ENCODE results near the gene TRMT61A.

- TF ChIP-seq, protein P1, sequence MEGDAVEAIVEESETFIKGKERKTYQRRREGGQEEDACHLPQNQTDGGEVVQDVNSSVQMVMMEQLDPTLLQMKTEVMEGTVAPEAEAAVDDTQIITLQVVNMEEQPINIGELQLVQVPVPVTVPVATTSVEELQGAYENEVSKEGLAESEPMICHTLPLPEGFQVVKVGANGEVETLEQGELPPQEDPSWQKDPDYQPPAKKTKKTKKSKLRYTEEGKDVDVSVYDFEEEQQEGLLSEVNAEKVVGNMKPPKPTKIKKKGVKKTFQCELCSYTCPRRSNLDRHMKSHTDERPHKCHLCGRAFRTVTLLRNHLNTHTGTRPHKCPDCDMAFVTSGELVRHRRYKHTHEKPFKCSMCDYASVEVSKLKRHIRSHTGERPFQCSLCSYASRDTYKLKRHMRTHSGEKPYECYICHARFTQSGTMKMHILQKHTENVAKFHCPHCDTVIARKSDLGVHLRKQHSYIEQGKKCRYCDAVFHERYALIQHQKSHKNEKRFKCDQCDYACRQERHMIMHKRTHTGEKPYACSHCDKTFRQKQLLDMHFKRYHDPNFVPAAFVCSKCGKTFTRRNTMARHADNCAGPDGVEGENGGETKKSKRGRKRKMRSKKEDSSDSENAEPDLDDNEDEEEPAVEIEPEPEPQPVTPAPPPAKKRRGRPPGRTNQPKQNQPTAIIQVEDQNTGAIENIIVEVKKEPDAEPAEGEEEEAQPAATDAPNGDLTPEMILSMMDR (IDR thresholded peaks at IDR 0.05): no peak
- TF ChIP-seq POLR2A (IDR thresholded peaks at IDR 0.05): no peak
Observed at GRCh38 chr14:103560691-103561090, 31.7 kb downstream of the TRMT61A start.

Data from thyroid gland (tissue), 4 donors.